ENCODE data around the gene DCK. TPM values are rescaled to one million over a fixed set of nuclear protein-coding genes. Genes with fewer than 3 reads are reported as not detected.
"Not testable (repeated sequence)": the region's sequence is repeated elsewhere in the genome, so short reads cannot be mapped to it uniquely, and the experiment has no call there.

DCK gene
- total RNA-seq, 1 donor from 2014 or later: 15.5 TPM

GRCh38 chr4:71050809-71051208 is 57.4 kb downstream of the DCK start:
- Mint-ChIP-seq H3K27me3 (no peaks in the 10 kb centered on the region), H3K27ac (no peak overlapping the region), H3K9me3 (no peaks in the 10 kb centered on the region), H3K4me1 (ENCODE audit: unreplicated experiment) (no peaks in the 10 kb centered on the region), H3K36me3 (no peaks in the 10 kb centered on the region), H3K4me3 (no peak overlapping the region)
- DNase-seq (ENCODE audit: extremely low spot score, unreplicated experiment): no peak
- TF ChIP-seq CTCF (conservative IDR thresholded peaks at IDR 0.05): peak; percentile 33

- TF ChIP-seq CTCF (conservative IDR thresholded peaks at IDR 0.05): no peak
- no peak overlapping the region for H3K4me3 Mint-ChIP-seq
- no peak for DNase-seq (ENCODE audit: extremely low spot score, unreplicated experiment)
- H3K27me3 Mint-ChIP-seq: no peaks in the 10 kb centered on the region
- H3K4me1 Mint-ChIP-seq (ENCODE audit: unreplicated experiment): no peaks in the 10 kb centered on the region
- H3K9me3 Mint-ChIP-seq: no peaks in the 10 kb centered on the region
- no peaks in the 10 kb centered on the region for H3K36me3 Mint-ChIP-seq
- no peak overlapping the region for H3K27ac Mint-ChIP-seq
Measured at GRCh38 chr4:71052034-71052433, 58.6 kb downstream of the DCK start.

- no peak overlapping the region for H3K27ac Mint-ChIP-seq
- DNase-seq (ENCODE audit: extremely low spot score, unreplicated experiment): no peak
- no peaks in the 10 kb centered on the region for H3K4me1 Mint-ChIP-seq (ENCODE audit: unreplicated experiment)
- no peaks in the 10 kb centered on the region for H3K9me3 Mint-ChIP-seq
- H3K27me3 Mint-ChIP-seq: no peaks in the 10 kb centered on the region
- H3K36me3 Mint-ChIP-seq: no peaks in the 10 kb centered on the region
- no peak for TF ChIP-seq CTCF (conservative IDR thresholded peaks at IDR 0.05)
- no peak overlapping the region for H3K4me3 Mint-ChIP-seq
Measured at GRCh38 chr4:71052716-71053115, 59.3 kb downstream of the DCK start.

- H3K4me1 Mint-ChIP-seq (ENCODE audit: unreplicated experiment); DNase-seq (ENCODE audit: extremely low spot score, unreplicated experiment); H3K9me3 Mint-ChIP-seq; H3K27ac Mint-ChIP-seq; H3K27me3 Mint-ChIP-seq; H3K36me3 Mint-ChIP-seq; H3K4me3 Mint-ChIP-seq: not testable (repeated sequence)
Measured at GRCh38 chr4:71053613-71054012, 60.2 kb downstream of the DCK start.

GRCh38 chr4:71059573-71059972 is 66.1 kb downstream of the DCK start:
- peak overlapping the region; percentile 80 for H3K4me3 Mint-ChIP-seq
- not testable (repeated sequence) for H3K27me3 Mint-ChIP-seq; H3K9me3 Mint-ChIP-seq; H3K36me3 Mint-ChIP-seq; DNase-seq (ENCODE audit: extremely low spot score, unreplicated experiment); H3K4me1 Mint-ChIP-seq (ENCODE audit: unreplicated experiment)
- peak overlapping the region; percentile 58 for H3K27ac Mint-ChIP-seq

- Mint-ChIP-seq H3K4me1 (ENCODE audit: unreplicated experiment) (peaks cover 3% of the 10 kb centered on the region), H3K27ac (no peak overlapping the region), H3K27me3 (no peaks in the 10 kb centered on the region), H3K36me3 (no peaks in the 10 kb centered on the region), H3K4me3 (no peak overlapping the region), H3K9me3 (peaks cover 3% of the 10 kb centered on the region)
- DNase-seq (ENCODE audit: extremely low spot score, unreplicated experiment): no peak
- TF ChIP-seq CTCF (conservative IDR thresholded peaks at IDR 0.05): no peak
Measured at GRCh38 chr4:71062436-71062835, 69.0 kb downstream of the DCK start.

GRCh38 chr4:71063711-71064110 is 70.3 kb downstream of the DCK start:
- peaks cover 4% of the 10 kb centered on the region for H3K4me1 Mint-ChIP-seq (ENCODE audit: unreplicated experiment)
- no peaks in the 10 kb centered on the region for H3K36me3 Mint-ChIP-seq
- no peak overlapping the region for H3K4me3 Mint-ChIP-seq
- no peak for TF ChIP-seq CTCF (conservative IDR thresholded peaks at IDR 0.05)
- no peaks in the 10 kb centered on the region for H3K27me3 Mint-ChIP-seq
- DNase-seq (ENCODE audit: extremely low spot score, unreplicated experiment): no peak
- no peak overlapping the region for H3K27ac Mint-ChIP-seq
- peaks cover 5% of the 10 kb centered on the region for H3K9me3 Mint-ChIP-seq

All from type B pancreatic cell (in vitro differentiated cells).